ENCODE data around the gene LRRC47.

Gene LRRC47

DNA sequence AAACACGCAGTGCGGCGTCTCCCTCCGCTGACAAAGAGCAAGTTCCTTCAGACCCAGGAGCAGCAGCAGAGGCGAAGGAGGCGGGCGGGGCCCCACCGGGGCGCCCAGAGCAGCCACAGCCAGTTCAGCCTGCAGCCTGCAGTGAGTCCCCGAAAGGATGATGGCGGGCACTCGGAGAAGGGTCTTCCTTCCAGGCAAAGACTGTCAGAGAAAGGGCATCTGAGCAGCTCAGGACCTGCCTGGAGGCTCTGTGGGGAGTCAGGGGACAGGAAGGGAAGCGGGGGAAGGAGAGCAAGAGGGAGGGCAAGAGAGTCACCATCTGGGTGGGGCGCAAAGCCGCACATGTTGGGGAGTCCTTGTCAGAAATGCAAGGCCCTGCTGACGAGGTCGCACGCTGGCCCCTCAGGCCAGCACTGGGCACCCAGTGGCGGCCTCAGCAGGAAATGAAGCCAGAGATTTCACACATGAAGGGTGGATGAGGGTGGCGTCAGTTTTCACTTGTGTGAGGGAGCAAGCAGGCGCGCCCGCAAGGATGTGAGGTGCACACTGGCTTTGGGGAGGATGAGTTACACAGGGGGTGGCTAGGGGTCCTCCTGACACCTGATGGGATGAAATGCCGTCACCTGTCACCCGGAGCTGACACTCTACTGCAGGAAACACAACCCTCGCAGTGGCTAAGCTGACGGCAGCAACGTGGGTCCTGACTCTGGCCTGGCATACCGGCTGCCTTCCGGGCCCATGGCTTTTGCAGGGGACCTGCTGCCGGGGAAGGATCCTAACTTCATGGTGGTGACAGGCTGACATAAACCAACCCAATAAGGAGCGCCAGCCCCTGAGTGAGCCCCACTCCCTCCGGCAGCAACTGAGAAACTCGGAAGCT lies 6.6 kb downstream of the LRRC47 start:
- no peak for DNase-seq
- H3K79me2 ChIP-seq (ENCODE audit: low read length) = peaks cover 69% of the 10 kb centered on the region
- no peak overlapping the region for H3K9ac ChIP-seq (ENCODE audit: low read length)
- H3K4me2 ChIP-seq (ENCODE audit: low read depth, low read length) = no peak overlapping the region
- H3K27me3 ChIP-seq (replicated peaks; ENCODE audit: insufficient read depth, low read length) = no peaks in the 10 kb centered on the region
- TF ChIP-seq CTCF (IDR thresholded peaks at IDR 0.05; ENCODE audit: low read length) (no peak), EZH2phosphoT487 (IDR thresholded peaks at IDR 0.05; ENCODE audit: low read length) (no peak), EZH2 (optimal IDR thresholded peaks at IDR 0.05; ENCODE audit: low read depth, low read length) (no peak)
- H3K9me3 ChIP-seq (replicated peaks; ENCODE audit: insufficient read depth, low read length) = no peaks in the 10 kb centered on the region
- H4K20me1 ChIP-seq (ENCODE audit: insufficient read depth, low read length) = no peaks in the 10 kb centered on the region
- H3K27ac ChIP-seq (ENCODE audit: low read length) = no peak overlapping the region
- H3K9me2 ChIP-seq (replicated peaks; ENCODE audit: insufficient read depth, low read length) = no peaks in the 10 kb centered on the region
- H3F3A ChIP-seq (ENCODE audit: insufficient read depth, low read length) = no peaks in the 10 kb centered on the region
- no peak overlapping the region for H3K4me3 ChIP-seq (ENCODE audit: low read length)
- H3K36me3 ChIP-seq (replicated peaks; ENCODE audit: insufficient read depth, low read length) = 0 out of 2 replicates have a peak, but pooled peaks cover 5% of the 10 kb centered on the region
- no peaks in the 10 kb centered on the region for H3K4me1 ChIP-seq (ENCODE audit: low read length)
- H2AFZ ChIP-seq (ENCODE audit: low read length) = no peak overlapping the region

DNA sequence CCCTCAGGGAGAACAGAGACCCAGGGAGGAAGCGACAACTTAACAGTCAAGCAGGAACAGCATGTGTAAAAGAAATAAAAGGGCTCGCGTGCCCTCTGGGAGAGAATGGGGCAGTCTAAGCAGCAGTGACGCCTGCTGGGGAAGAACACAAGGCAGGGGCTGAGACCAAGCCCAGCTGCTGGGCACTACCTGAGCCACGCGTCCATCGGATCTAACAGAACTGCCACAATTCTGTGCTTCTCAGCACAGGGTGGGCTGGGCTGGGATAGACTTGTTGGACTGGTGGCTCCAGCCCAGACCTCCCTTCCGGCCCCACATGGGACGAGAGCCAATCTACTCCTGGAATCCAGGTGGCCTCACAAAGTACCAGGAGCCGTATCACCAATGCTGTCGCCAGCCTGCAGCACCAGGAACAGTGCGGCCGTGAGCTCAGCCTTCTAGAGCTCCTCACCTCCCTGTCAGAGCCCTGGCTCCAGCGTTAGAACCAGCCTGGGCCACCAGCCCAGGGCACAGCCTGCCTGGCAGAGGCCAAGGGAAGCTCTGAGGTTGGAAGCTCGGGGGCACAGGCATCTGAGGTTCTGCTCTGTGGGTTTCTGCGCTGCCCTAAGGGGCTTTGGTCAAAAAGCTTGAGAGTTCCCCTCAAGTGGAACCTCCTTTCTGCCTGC lies 7.4 kb downstream of the LRRC47 start:
- H3K9me3 ChIP-seq (replicated peaks; ENCODE audit: insufficient read depth, low read length) = no peaks in the 10 kb centered on the region
- no peaks in the 10 kb centered on the region for H4K20me1 ChIP-seq (ENCODE audit: insufficient read depth, low read length)
- TF ChIP-seq CTCF (IDR thresholded peaks at IDR 0.05; ENCODE audit: low read length) (no peak), EZH2 (optimal IDR thresholded peaks at IDR 0.05; ENCODE audit: low read depth, low read length) (no peak)
- no peak overlapping the region for H3K4me2 ChIP-seq (ENCODE audit: low read depth, low read length)
- H3K36me3 ChIP-seq (replicated peaks; ENCODE audit: insufficient read depth, low read length) = 0 out of 2 replicates have a peak, but pooled peaks cover 5% of the 10 kb centered on the region
- H3K27me3 ChIP-seq (replicated peaks; ENCODE audit: insufficient read depth, low read length) = no peaks in the 10 kb centered on the region
- no peaks in the 10 kb centered on the region for H3K9me2 ChIP-seq (replicated peaks; ENCODE audit: insufficient read depth, low read length)
- H3K27ac ChIP-seq (ENCODE audit: low read length) = no peak overlapping the region
- H3F3A ChIP-seq (ENCODE audit: insufficient read depth, low read length) = no peaks in the 10 kb centered on the region
- H3K9ac ChIP-seq (ENCODE audit: low read length) = no peak overlapping the region
- H3K79me2 ChIP-seq (ENCODE audit: low read length) = peaks cover 61% of the 10 kb centered on the region
- H3K4me3 ChIP-seq (ENCODE audit: low read length) = no peak overlapping the region
- H2AFZ ChIP-seq (ENCODE audit: low read length) = no peak overlapping the region
- no peaks in the 10 kb centered on the region for H3K4me1 ChIP-seq (ENCODE audit: low read length)
- no peak for DNase-seq

DNA sequence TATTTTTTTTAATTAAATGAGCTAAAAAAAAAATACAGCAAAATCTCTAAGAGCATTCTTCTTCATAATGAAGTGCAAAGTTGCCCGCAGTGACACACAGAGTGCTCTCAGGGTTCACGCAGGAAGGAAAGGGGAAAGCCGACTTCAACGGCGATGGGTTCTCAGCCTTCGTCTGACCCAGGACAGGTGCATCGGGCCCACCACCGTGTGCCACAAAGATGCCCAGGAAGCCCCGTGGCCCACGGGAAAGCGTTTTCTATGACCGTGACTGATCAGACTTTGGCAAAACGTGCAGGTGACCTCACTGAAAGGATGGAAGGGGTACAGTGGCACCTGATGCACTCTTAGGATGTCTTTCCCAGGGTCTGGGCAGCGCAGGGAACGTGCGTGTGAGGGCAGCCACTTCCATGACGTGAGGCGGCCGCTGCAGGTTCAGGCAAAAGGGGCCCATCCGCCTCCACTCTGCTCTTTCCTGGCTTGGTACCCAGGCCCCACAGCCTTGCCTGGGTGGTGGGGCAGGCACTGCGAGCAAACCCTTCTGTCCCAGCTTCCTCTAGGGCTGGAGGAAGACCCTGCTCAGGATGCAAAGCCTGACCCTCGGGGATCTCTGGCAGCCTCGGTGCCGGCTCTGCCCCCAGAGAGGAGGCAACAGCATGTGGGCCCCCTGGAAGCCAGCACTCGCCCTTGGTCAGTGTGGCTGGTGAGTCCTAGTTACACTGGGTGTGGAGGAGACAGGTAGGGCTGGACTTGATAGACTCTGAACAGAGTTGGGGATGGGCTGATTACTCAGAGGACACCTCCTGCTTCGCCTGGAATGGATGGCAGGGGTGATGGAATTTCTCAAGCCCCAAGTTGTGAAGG lies 8.3 kb downstream of the LRRC47 start:
- H3K36me3 ChIP-seq (replicated peaks; ENCODE audit: insufficient read depth, low read length) = 0 out of 2 replicates have a peak, but pooled peaks cover 5% of the 10 kb centered on the region
- H3K9me2 ChIP-seq (replicated peaks; ENCODE audit: insufficient read depth, low read length) = no peaks in the 10 kb centered on the region
- H3F3A ChIP-seq (ENCODE audit: insufficient read depth, low read length) = no peaks in the 10 kb centered on the region
- H3K9ac ChIP-seq (ENCODE audit: low read length) = no peak overlapping the region
- H3K27ac ChIP-seq (ENCODE audit: low read length) = no peak overlapping the region
- TF ChIP-seq EZH2 (optimal IDR thresholded peaks at IDR 0.05; ENCODE audit: low read depth, low read length) (no peak), EZH2phosphoT487 (IDR thresholded peaks at IDR 0.05; ENCODE audit: low read length) (no peak), CTCF (IDR thresholded peaks at IDR 0.05; ENCODE audit: low read length) (no peak)
- DNase-seq = no peak
- no peaks in the 10 kb centered on the region for H3K27me3 ChIP-seq (replicated peaks; ENCODE audit: insufficient read depth, low read length)
- no peaks in the 10 kb centered on the region for H3K9me3 ChIP-seq (replicated peaks; ENCODE audit: insufficient read depth, low read length)
- H3K4me3 ChIP-seq (ENCODE audit: low read length) = no peak overlapping the region
- no peaks in the 10 kb centered on the region for H3K4me1 ChIP-seq (ENCODE audit: low read length)
- H3K4me2 ChIP-seq (ENCODE audit: low read depth, low read length) = no peak overlapping the region
- peaks cover 52% of the 10 kb centered on the region for H3K79me2 ChIP-seq (ENCODE audit: low read length)
- H2AFZ ChIP-seq (ENCODE audit: low read length) = no peak overlapping the region
- H4K20me1 ChIP-seq (ENCODE audit: insufficient read depth, low read length) = no peaks in the 10 kb centered on the region
